Neural cell (in vitro differentiated cells): ENCODE measurements around the gene ADAT1.

Experiments
- EP300 ChIP-seq: fragments of 450-650 bp; conservative IDR thresholded peaks from 2 replicates; pipeline ENCODE4 v1.6.1; 2014; ENCODE audit warnings: antibody characterized with exemption, mild to moderate bottlenecking, moderate library complexity; ENCODE audit not compliant: poor library complexity, severe bottlenecking
- POLR2AphosphoS5 ChIP-seq: IDR thresholded peaks from 2 replicates; pipeline ENCODE4 v1.6.1; 2012
- TF ChIP-seq, protein P1 (sequence below): fragments of 450-650 bp; IDR thresholded peaks from 2 replicates; pipeline ENCODE4 v1.5.1; 2014; ENCODE audit warnings: antibody characterized with exemption, mild to moderate bottlenecking, moderate library complexity; ENCODE audit not compliant: poor library complexity, severe bottlenecking
- TF ChIP-seq, protein P2 (sequence below): IDR thresholded peaks from 2 replicates; pipeline ENCODE4 v1.6.1; 2012; ENCODE audit warnings: borderline replicate concordance

DNA sequence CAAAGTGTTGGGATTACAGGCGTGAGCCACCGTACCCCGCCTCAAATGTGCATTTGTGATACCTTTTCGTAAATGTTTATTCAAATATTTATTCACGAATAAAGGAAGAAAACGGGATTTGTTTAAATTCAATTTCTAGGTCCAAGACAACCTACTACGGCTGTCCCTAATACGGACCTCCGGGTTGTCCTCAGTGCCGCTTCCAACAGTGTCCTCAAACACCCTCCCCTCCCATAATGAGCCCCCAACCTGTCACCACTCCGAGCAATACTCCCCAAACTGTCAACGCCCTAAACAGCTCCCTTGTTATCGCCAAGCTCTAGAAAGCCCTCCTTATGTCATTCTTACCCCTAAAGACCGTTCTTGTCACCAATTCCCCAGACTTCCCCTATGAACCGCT lies 57.4 kb downstream of the ADAT1 start:
- TF ChIP-seq, protein P1, sequence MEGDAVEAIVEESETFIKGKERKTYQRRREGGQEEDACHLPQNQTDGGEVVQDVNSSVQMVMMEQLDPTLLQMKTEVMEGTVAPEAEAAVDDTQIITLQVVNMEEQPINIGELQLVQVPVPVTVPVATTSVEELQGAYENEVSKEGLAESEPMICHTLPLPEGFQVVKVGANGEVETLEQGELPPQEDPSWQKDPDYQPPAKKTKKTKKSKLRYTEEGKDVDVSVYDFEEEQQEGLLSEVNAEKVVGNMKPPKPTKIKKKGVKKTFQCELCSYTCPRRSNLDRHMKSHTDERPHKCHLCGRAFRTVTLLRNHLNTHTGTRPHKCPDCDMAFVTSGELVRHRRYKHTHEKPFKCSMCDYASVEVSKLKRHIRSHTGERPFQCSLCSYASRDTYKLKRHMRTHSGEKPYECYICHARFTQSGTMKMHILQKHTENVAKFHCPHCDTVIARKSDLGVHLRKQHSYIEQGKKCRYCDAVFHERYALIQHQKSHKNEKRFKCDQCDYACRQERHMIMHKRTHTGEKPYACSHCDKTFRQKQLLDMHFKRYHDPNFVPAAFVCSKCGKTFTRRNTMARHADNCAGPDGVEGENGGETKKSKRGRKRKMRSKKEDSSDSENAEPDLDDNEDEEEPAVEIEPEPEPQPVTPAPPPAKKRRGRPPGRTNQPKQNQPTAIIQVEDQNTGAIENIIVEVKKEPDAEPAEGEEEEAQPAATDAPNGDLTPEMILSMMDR: no peak
- TF ChIP-seq, protein P2, sequence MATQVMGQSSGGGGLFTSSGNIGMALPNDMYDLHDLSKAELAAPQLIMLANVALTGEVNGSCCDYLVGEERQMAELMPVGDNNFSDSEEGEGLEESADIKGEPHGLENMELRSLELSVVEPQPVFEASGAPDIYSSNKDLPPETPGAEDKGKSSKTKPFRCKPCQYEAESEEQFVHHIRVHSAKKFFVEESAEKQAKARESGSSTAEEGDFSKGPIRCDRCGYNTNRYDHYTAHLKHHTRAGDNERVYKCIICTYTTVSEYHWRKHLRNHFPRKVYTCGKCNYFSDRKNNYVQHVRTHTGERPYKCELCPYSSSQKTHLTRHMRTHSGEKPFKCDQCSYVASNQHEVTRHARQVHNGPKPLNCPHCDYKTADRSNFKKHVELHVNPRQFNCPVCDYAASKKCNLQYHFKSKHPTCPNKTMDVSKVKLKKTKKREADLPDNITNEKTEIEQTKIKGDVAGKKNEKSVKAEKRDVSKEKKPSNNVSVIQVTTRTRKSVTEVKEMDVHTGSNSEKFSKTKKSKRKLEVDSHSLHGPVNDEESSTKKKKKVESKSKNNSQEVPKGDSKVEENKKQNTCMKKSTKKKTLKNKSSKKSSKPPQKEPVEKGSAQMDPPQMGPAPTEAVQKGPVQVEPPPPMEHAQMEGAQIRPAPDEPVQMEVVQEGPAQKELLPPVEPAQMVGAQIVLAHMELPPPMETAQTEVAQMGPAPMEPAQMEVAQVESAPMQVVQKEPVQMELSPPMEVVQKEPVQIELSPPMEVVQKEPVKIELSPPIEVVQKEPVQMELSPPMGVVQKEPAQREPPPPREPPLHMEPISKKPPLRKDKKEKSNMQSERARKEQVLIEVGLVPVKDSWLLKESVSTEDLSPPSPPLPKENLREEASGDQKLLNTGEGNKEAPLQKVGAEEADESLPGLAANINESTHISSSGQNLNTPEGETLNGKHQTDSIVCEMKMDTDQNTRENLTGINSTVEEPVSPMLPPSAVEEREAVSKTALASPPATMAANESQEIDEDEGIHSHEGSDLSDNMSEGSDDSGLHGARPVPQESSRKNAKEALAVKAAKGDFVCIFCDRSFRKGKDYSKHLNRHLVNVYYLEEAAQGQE: no peak
- TF ChIP-seq EP300 (no peak), POLR2AphosphoS5 (no peak)
